ENCODE data around the gene MRE11.

The MRE11 gene

GRCh38 chr11:94457118-94458029 is 36.3 kb downstream of the MRE11 start:
- H3K27ac ChIP-seq (ENCODE audit: low read depth, low read length) = no peak overlapping the region
- H3K4me1 ChIP-seq (ENCODE audit: control insufficient read depth, insufficient read depth, low read length) = no peaks in the 10 kb centered on the region
- H3K9me3 ChIP-seq (ENCODE audit: control insufficient read depth, insufficient read depth, low read length) = no peaks in the 10 kb centered on the region
- H3K36me3 ChIP-seq (ENCODE audit: control insufficient read depth, insufficient read depth, low read length) = peaks cover 53% of the 10 kb centered on the region
- no peak overlapping the region for H3K9ac ChIP-seq (ENCODE audit: low read depth, low read length)
- H3K27me3 ChIP-seq (ENCODE audit: control insufficient read depth, insufficient read depth, low read length) = no peaks in the 10 kb centered on the region
- no peak overlapping the region for H3K4me3 ChIP-seq (ENCODE audit: low read depth, low read length)

- no peak overlapping the region for H3K9ac ChIP-seq (ENCODE audit: low read depth, low read length)
- no peak overlapping the region for H3K27ac ChIP-seq (ENCODE audit: low read depth, low read length)
- H3K27me3 ChIP-seq (ENCODE audit: control insufficient read depth, insufficient read depth, low read length) = no peaks in the 10 kb centered on the region
- H3K4me3 ChIP-seq (ENCODE audit: low read depth, low read length) = no peak overlapping the region
- H3K4me1 ChIP-seq (ENCODE audit: control insufficient read depth, insufficient read depth, low read length) = no peaks in the 10 kb centered on the region
- peaks cover 48% of the 10 kb centered on the region for H3K36me3 ChIP-seq (ENCODE audit: control insufficient read depth, insufficient read depth, low read length)
- H3K9me3 ChIP-seq (ENCODE audit: control insufficient read depth, insufficient read depth, low read length) = no peaks in the 10 kb centered on the region
Measured at GRCh38 chr11:94455861-94456260, 37.8 kb downstream of the MRE11 start.

- Histone ChIP-seq H3K9me3 (ENCODE audit: control insufficient read depth, insufficient read depth, low read length) (no peaks in the 10 kb centered on the region), H3K4me3 (ENCODE audit: low read depth, low read length) (no peak overlapping the region), H3K9ac (ENCODE audit: low read depth, low read length) (no peak overlapping the region), H3K36me3 (ENCODE audit: control insufficient read depth, insufficient read depth, low read length) (peaks cover 41% of the 10 kb centered on the region), H3K4me1 (ENCODE audit: control insufficient read depth, insufficient read depth, low read length) (no peaks in the 10 kb centered on the region), H3K27ac (ENCODE audit: low read depth, low read length) (no peak overlapping the region), H3K27me3 (ENCODE audit: control insufficient read depth, insufficient read depth, low read length) (no peaks in the 10 kb centered on the region)
Measured at GRCh38 chr11:94454301-94454700, 39.3 kb downstream of the MRE11 start.

- no peaks in the 10 kb centered on the region for H3K9me3 ChIP-seq (ENCODE audit: control insufficient read depth, insufficient read depth, low read length)
- H3K27ac ChIP-seq (ENCODE audit: low read depth, low read length) = no peak overlapping the region
- no peak overlapping the region for H3K4me3 ChIP-seq (ENCODE audit: low read depth, low read length)
- no peaks in the 10 kb centered on the region for H3K4me1 ChIP-seq (ENCODE audit: control insufficient read depth, insufficient read depth, low read length)
- no peaks in the 10 kb centered on the region for H3K27me3 ChIP-seq (ENCODE audit: control insufficient read depth, insufficient read depth, low read length)
- H3K36me3 ChIP-seq (ENCODE audit: control insufficient read depth, insufficient read depth, low read length) = peaks cover 32% of the 10 kb centered on the region
- no peak overlapping the region for H3K9ac ChIP-seq (ENCODE audit: low read depth, low read length)
Measured at GRCh38 chr11:94452988-94453387, 40.7 kb downstream of the MRE11 start.

- Histone ChIP-seq H3K9me3 (ENCODE audit: control insufficient read depth, insufficient read depth, low read length) (no peaks in the 10 kb centered on the region), H3K4me3 (ENCODE audit: low read depth, low read length) (no peak overlapping the region), H3K4me1 (ENCODE audit: control insufficient read depth, insufficient read depth, low read length) (no peaks in the 10 kb centered on the region), H3K27ac (ENCODE audit: low read depth, low read length) (no peak overlapping the region), H3K27me3 (ENCODE audit: control insufficient read depth, insufficient read depth, low read length) (no peaks in the 10 kb centered on the region), H3K9ac (ENCODE audit: low read depth, low read length) (no peak overlapping the region), H3K36me3 (ENCODE audit: control insufficient read depth, insufficient read depth, low read length) (peaks cover 39% of the 10 kb centered on the region)
Measured at GRCh38 chr11:94450048-94450447, 43.6 kb downstream of the MRE11 start.

- H3K27ac ChIP-seq (ENCODE audit: low read depth, low read length) = no peak overlapping the region
- peaks cover 42% of the 10 kb centered on the region for H3K36me3 ChIP-seq (ENCODE audit: control insufficient read depth, insufficient read depth, low read length)
Measured at GRCh38 chr11:94449437-94449836, 44.2 kb downstream of the MRE11 start.

GRCh38 chr11:94449029-94449428 is 44.6 kb downstream of the MRE11 start:
- Histone ChIP-seq H3K9ac (ENCODE audit: low read depth, low read length) (no peak overlapping the region), H3K27ac (ENCODE audit: low read depth, low read length) (no peak overlapping the region), H3K36me3 (ENCODE audit: control insufficient read depth, insufficient read depth, low read length) (peaks cover 46% of the 10 kb centered on the region), H3K27me3 (ENCODE audit: control insufficient read depth, insufficient read depth, low read length) (no peaks in the 10 kb centered on the region), H3K4me3 (ENCODE audit: low read depth, low read length) (no peak overlapping the region), H3K4me1 (ENCODE audit: control insufficient read depth, insufficient read depth, low read length) (no peaks in the 10 kb centered on the region), H3K9me3 (ENCODE audit: control insufficient read depth, insufficient read depth, low read length) (no peaks in the 10 kb centered on the region)

More at GRCh38 chr11:94449437-94449836, 44.2 kb downstream of the MRE11 start:
- Histone ChIP-seq H3K4me1 (ENCODE audit: control insufficient read depth, insufficient read depth, low read length) (no peaks in the 10 kb centered on the region), H3K9ac (ENCODE audit: low read depth, low read length) (no peak overlapping the region), H3K4me3 (ENCODE audit: low read depth, low read length) (no peak overlapping the region), H3K27me3 (ENCODE audit: control insufficient read depth, insufficient read depth, low read length) (no peaks in the 10 kb centered on the region), H3K9me3 (ENCODE audit: control insufficient read depth, insufficient read depth, low read length) (no peaks in the 10 kb centered on the region)

- peaks cover 56% of the 10 kb centered on the region for H3K36me3 ChIP-seq (ENCODE audit: control insufficient read depth, insufficient read depth, low read length)
- H3K4me1 ChIP-seq (ENCODE audit: control insufficient read depth, insufficient read depth, low read length) = no peaks in the 10 kb centered on the region
- no peak overlapping the region for H3K4me3 ChIP-seq (ENCODE audit: low read depth, low read length)
- no peak overlapping the region for H3K27ac ChIP-seq (ENCODE audit: low read depth, low read length)
- no peaks in the 10 kb centered on the region for H3K27me3 ChIP-seq (ENCODE audit: control insufficient read depth, insufficient read depth, low read length)
- no peaks in the 10 kb centered on the region for H3K9me3 ChIP-seq (ENCODE audit: control insufficient read depth, insufficient read depth, low read length)
- H3K9ac ChIP-seq (ENCODE audit: low read depth, low read length) = no peak overlapping the region
Measured at GRCh38 chr11:94447149-94447548, 46.5 kb downstream of the MRE11 start.

GRCh38 chr11:94445641-94446040 is 48.0 kb downstream of the MRE11 start:
- Histone ChIP-seq H3K27ac (ENCODE audit: low read depth, low read length) (no peak overlapping the region), H3K4me1 (ENCODE audit: control insufficient read depth, insufficient read depth, low read length) (no peaks in the 10 kb centered on the region), H3K9ac (ENCODE audit: low read depth, low read length) (no peak overlapping the region), H3K4me3 (ENCODE audit: low read depth, low read length) (no peak overlapping the region), H3K9me3 (ENCODE audit: control insufficient read depth, insufficient read depth, low read length) (no peaks in the 10 kb centered on the region), H3K27me3 (ENCODE audit: control insufficient read depth, insufficient read depth, low read length) (no peaks in the 10 kb centered on the region), H3K36me3 (ENCODE audit: control insufficient read depth, insufficient read depth, low read length) (peaks cover 56% of the 10 kb centered on the region)

GRCh38 chr11:94433049-94433448 is 60.6 kb downstream of the MRE11 start:
- Histone ChIP-seq H3K9me3 (ENCODE audit: control insufficient read depth, insufficient read depth, low read length) (no peaks in the 10 kb centered on the region), H3K27ac (ENCODE audit: low read depth, low read length) (no peak overlapping the region), H3K9ac (ENCODE audit: low read depth, low read length) (no peak overlapping the region), H3K4me1 (ENCODE audit: control insufficient read depth, insufficient read depth, low read length) (peaks cover 16% of the 10 kb centered on the region), H3K36me3 (ENCODE audit: control insufficient read depth, insufficient read depth, low read length) (peaks cover 42% of the 10 kb centered on the region), H3K4me3 (ENCODE audit: low read depth, low read length) (no peak overlapping the region), H3K27me3 (ENCODE audit: control insufficient read depth, insufficient read depth, low read length) (no peaks in the 10 kb centered on the region)

GRCh38 chr11:94424662-94425061 is 69.0 kb downstream of the MRE11 start:
- Histone ChIP-seq H3K4me3 (ENCODE audit: low read depth, low read length) (no peak overlapping the region), H3K9ac (ENCODE audit: low read depth, low read length) (no peak overlapping the region), H3K36me3 (ENCODE audit: control insufficient read depth, insufficient read depth, low read length) (peaks cover 27% of the 10 kb centered on the region), H3K4me1 (ENCODE audit: control insufficient read depth, insufficient read depth, low read length) (peaks cover 13% of the 10 kb centered on the region; the same call in 1 of the 2 replicates), H3K27ac (ENCODE audit: low read depth, low read length) (no peak overlapping the region), H3K9me3 (ENCODE audit: control insufficient read depth, insufficient read depth, low read length) (no peaks in the 10 kb centered on the region), H3K27me3 (ENCODE audit: control insufficient read depth, insufficient read depth, low read length) (no peaks in the 10 kb centered on the region)
